HepG2 (cell line): ENCODE results near the gene TRAP1. TPM values are rescaled to one million over a fixed set of nuclear protein-coding genes. Genes with fewer than 3 reads are reported as not detected.

Source experiments
- HOXA3 ChIP-seq: sonication (generic); formaldehyde crosslinking; IDR thresholded peaks from 2 replicates; pipeline ENCODE4 v1.5.0; 2020; ENCODE audit warnings: missing genetic modification reagents
- NCOA2 ChIP-seq: sonication (generic); formaldehyde crosslinking; IDR thresholded peaks from 2 replicates; pipeline ENCODE4 v1.8.0; 2022; ENCODE audit warnings: inconsistent platforms
- NFE2L1 ChIP-seq: sonication (generic); formaldehyde crosslinking; IDR thresholded peaks from 2 replicates; pipeline ENCODE4 v1.4.0; 2020; ENCODE audit warnings: missing genetic modification reagents, mild to moderate bottlenecking, borderline replicate concordance
- PATZ1 ChIP-seq: sonication (generic); formaldehyde crosslinking; IDR thresholded peaks from 2 replicates; pipeline ENCODE4 v1.4.0; 2020; ENCODE audit warnings: missing genetic modification reagents
- SALL1 ChIP-seq: sonication (generic); formaldehyde crosslinking; IDR thresholded peaks from 2 replicates; pipeline ENCODE4 v1.8.0; 2022; ENCODE audit warnings: mild to moderate bottlenecking, missing genetic modification reagents
- polyA plus RNA-seq, 8 experiments: library from polyadenylated mRNA; depleted of rRNA in 3 of 8; stranded (reverse) in 7 of 8; unstranded in 1 of 8; fragments of >200 nt; fragmentation: Illumina TruSeq in 4 of 8; extraction: Trizol in 4 of 8; gene quantifications; 2 replicates each; pipeline versions ENCODE4 v1.2.1 to v1.2.3, GENCODE V29; 2011 to 2016; ENCODE audit warnings: low read depth in 4 of 8, missing spikeins in 1 of 8, mixed read lengths in 1 of 8; ENCODE audit not compliant: insufficient read depth in 1 of 8
- total RNA-seq, 5 experiments: library from RNA; depleted of rRNA; stranded (reverse); fragments of >200 nt; fragmentation: Illumina TruSeq; extraction: Trizol; gene quantifications; 2 replicates each; pipeline ENCODE4 v1.2.3, GENCODE V29; 2016; ENCODE audit warnings: low read depth in 1 of 5
- TF ChIP-seq, protein P1 (sequence below): sonication (generic); formaldehyde crosslinking; IDR thresholded peaks from 2 replicates; pipeline ENCODE4 v1.5.1; 2020; ENCODE audit warnings: mild to moderate bottlenecking, missing genetic modification reagents, moderate library complexity

Gene TRAP1
- total and polyA plus RNA-seq, 2 of the 13 experiments (the other 11 are each of a cell fraction or from before 2014, with no cell fraction given), result 127 to 240 TPM

DNA sequence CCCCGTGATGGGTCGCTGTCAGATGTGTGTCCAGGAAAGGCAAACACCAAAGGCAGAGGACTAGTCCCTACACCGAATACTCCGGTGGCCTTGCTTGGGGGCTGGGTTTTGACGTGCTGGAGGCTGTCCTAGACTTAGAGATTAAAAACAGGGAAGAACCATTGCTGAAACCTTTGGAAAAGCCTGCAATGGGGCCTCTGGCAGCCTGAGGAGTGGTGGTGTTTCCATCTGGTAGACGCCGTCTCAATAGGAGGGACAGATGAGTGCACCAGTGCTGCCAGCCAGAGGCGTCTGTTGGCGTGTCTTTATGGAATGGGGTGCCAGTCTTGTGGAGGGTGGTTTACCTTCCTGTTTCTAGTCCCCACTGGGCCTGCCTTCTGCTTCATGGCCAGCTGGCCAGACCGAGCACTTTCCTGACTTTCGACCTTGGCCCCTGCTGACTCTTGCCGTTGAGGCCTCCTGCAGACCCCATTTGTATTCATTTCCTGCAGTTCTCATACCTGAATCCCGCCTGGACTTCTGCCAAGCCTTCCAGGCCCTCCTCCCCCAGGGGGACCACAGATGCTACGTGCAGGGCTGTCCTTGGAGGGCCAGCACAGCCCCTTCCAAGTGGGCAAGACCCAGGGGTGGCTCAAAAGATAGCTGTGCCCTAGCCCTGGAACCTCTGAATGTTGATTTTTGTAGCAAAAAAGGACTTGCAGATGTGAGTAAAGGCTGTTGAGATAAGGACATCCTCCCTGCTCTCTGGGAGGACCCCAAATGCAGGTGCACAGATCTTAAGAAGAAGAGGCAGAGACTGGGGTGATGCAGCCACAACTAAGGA, 64.7 kb downstream of the TRAP1 start (continued):
- TF ChIP-seq PATZ1 (CRISPR knock-in tag) (peak; percentile 51; the same call in 1 of the 2 replicates), NFE2L1 (CRISPR knock-in tag) (no peak), SALL1 (CRISPR knock-in tag) (peak; percentile 59; the same call in 1 of the 2 replicates), HOXA3 (CRISPR knock-in tag) (peak; percentile 37; the same call in 1 of the 2 replicates), NCOA2 (0 out of 2 replicates have a peak, but pooled peaks have one; percentile 17)
- TF ChIP-seq, protein P1, sequence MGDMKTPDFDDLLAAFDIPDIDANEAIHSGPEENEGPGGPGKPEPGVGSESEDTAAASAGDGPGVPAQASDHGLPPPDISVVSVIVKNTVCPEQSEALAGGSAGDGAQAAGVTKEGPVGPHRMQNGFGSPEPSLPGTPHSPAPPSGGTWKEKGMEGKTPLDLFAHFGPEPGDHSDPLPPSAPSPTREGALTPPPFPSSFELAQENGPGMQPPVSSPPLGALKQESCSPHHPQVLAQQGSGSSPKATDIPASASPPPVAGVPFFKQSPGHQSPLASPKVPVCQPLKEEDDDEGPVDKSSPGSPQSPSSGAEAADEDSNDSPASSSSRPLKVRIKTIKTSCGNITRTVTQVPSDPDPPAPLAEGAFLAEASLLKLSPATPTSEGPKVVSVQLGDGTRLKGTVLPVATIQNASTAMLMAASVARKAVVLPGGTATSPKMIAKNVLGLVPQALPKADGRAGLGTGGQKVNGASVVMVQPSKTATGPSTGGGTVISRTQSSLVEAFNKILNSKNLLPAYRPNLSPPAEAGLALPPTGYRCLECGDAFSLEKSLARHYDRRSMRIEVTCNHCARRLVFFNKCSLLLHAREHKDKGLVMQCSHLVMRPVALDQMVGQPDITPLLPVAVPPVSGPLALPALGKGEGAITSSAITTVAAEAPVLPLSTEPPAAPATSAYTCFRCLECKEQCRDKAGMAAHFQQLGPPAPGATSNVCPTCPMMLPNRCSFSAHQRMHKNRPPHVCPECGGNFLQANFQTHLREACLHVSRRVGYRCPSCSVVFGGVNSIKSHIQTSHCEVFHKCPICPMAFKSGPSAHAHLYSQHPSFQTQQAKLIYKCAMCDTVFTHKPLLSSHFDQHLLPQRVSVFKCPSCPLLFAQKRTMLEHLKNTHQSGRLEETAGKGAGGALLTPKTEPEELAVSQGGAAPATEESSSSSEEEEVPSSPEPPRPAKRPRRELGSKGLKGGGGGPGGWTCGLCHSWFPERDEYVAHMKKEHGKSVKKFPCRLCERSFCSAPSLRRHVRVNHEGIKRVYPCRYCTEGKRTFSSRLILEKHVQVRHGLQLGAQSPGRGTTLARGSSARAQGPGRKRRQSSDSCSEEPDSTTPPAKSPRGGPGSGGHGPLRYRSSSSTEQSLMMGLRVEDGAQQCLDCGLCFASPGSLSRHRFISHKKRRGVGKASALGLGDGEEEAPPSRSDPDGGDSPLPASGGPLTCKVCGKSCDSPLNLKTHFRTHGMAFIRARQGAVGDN (CRISPR knock-in tag), result peak; percentile 57
